ENCODE data around the gene LSS.
"Not testable (repeated sequence)": the region's sequence is repeated elsewhere in the genome, so short reads cannot be mapped to it uniquely, and the experiment has no call there.

LSS gene

DNA sequence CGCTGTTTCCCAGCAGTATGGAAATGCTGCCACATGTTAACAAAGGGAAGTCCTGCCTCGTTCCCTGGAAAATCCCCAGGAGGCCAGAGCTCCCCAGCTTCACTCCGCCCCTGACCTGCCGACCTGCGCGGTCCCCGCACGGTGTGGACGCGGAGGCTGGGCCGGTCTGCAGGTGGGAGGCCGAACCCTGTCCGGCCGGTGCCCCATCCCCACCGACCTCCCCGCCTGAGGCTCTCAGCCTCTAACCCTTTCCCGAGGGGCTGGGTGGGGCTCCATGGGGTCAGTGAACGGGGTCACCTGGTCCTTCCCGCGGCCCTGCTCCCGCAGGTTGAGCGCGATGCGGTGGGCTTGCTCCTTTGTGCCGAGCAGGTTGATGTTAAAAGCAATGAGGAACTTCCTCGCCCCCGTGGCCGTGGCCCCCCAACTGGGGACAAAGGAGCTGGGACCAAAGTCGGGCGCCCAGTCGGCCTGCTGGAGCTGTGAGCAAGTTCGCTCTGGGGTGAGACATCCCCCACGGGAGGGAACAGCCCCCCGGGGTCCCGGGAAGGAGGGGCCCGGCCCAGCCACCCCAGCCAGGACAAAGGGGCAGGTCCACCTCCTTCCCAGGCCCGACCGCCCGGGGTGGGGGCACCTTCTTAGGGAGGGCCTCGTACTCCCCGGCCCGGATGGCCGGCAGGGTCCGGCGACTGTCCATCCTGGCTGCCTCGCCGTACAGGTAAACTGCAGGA lies 77.1 kb downstream of the LSS start:
- no peak for TF ChIP-seq ZNF274 (IDR thresholded peaks at IDR 0.05; ENCODE audit: low read depth, low read length)
- no peak overlapping the region for H3K4me3 ChIP-seq (ENCODE audit: low read length)

DNA sequence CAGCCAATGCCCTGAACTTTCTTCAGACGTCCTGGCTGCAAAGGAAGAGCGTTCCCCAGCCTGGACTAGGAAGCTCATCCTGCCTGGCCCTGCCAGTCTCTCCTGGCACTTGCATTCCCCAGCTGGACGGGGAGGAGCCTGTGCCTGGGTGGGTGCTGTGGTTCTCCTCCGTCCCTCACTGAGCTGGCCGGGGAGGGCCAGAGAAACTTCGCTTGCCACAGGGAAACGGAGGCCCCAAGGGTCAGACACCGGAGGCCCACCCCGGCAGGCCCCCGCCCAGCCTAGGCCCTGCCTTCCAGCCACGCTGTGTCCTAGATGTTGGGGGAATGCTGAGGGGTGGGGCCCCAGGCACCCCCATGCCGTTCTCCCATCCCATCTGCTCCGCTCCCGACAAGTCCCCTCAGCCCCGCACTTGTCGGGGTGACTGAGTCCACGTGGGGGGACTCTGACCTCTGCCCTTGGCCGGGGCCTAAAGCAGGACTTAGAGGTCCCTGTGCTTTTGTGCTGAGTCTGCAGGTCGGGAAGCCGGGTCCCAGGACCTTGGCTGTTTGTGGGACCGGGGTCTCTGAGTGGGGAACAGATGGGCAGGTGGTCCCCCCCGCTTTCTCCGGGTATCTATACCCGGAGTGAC lies 78.0 kb downstream of the LSS start:
- H3K4me3 ChIP-seq (ENCODE audit: low read length): no peak overlapping the region
- no peak for TF ChIP-seq ZNF274 (IDR thresholded peaks at IDR 0.05; ENCODE audit: low read depth, low read length)

DNA sequence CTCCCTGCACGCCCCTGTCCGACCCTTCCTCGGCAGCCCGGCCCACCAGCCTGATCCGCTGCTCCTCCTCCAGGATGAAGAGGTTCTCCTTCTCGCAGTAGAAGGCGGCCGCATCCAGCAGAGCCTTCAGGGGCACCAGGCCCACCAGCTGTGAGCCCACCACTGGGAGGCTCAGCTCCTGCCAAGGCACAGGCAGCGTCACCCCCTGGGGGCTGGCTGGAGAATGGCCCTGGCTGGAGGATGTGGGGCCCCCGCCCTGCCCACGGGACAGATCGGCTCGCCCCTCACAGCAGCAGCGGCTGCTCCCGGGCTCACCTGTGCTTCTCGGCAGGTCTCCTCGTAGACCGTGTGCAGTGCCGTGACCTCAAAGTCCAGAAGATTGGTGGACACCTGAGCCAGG lies 78.5 kb downstream of the LSS start:
- no peak overlapping the region for H3K4me3 ChIP-seq (ENCODE audit: low read length)
- TF ChIP-seq ZNF274 (IDR thresholded peaks at IDR 0.05; ENCODE audit: low read depth, low read length): no peak

DNA sequence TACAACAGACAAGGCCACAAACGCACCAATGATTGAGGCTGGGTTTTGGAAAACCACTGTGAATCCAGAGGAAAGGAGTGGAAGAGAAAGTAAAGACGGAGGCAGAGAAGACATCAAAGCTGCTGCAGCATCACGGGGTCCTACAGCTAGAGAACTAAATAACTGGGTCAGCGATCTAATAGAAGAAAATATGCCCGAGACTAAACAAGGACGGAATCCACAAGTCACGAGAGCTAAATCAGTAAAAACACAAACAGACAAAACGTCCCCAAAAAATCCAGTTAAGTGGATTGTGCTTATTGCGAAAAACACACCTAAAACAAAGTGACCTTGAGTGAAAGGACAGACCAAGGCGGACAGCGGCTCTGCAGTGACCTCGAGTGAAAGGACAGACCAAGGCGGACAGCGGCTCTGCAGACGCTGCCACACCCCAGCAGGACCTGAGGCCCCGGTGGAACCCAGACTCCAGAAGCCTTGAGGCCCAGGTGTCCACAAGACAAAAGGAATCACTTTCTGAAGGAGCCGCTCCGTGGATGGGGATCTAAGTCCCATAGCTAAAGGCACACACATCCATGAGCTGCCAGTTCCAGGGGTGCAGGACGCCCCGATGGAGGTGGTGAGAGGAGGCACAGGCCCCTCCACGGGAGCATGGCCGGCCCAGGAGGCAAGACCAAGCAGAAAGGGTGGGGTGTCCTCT lies 79.2 kb downstream of the LSS start:
- no peak overlapping the region for H3K4me3 ChIP-seq (ENCODE audit: low read length)
- TF ChIP-seq ZNF274 (IDR thresholded peaks at IDR 0.05; ENCODE audit: low read depth, low read length): no peak

DNA sequence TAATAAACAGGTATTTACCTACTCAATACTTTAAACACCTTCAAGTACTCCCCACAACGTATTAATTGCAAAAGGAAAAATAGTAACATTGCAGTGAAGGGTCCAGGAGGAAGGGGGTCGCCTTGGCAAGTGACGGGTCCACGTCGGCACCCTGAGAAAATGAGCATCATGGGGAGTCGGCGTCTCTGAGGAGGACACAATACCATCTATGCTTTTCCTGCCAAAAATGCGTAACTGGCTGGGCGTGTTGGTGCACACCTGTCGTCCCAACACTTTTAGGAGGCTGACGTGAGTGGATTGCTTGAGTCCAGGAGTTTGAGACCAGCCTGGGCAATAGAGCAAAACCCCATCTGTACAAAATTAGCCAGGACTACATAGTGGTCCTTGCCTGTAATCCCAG lies 80.5 kb downstream of the LSS start:
- TF ChIP-seq ZNF274 (IDR thresholded peaks at IDR 0.05; ENCODE audit: low read depth, low read length): no peak

DNA sequence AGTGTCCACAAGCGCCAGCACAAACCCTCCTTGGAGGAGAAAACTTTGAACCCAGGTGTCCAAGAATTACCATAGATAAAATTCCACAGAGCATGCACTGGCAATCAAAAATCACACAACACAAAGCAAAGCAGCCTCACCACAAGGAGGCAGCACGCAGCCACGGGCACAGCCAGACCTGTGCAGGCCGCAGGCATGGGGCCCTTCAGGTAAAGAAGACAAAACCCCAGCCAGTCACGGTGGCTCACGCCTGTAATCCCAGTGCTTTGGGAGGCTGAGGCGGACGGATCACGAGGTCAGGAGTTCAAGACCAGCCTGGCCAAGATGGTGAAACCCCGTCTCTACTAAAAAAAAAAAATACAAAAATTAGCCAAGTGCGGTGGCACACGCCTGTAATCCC lies 81.1 kb downstream of the LSS start:
- not testable (repeated sequence) for H3K4me3 ChIP-seq (ENCODE audit: low read length)

More for the DNA sequence above, 80.5 kb downstream of the LSS start:
- no peak overlapping the region for H3K4me3 ChIP-seq (ENCODE audit: low read length)

DNA sequence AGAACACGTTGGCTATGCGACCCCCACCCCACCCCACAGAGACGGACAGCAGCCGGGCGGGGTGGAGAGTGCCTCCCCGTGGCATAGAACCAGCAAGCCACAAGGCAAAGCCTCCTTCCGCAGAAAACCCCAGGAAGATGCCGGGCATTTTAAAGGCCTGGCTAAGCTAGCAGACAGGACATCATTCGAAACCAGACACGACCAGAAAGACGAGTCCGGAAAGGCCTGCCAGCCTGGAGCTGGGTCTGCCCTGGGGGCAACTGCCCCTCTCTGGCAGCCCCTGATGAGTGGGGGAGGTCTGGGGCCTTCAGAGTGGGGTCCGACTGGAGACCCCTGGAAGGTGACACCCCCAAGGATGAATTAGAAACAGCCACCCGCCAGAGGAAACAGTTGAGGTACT lies 81.7 kb downstream of the LSS start:
- no peak for TF ChIP-seq ZNF274 (IDR thresholded peaks at IDR 0.05; ENCODE audit: low read depth, low read length)
- no peak overlapping the region for H3K4me3 ChIP-seq (ENCODE audit: low read length)

DNA sequence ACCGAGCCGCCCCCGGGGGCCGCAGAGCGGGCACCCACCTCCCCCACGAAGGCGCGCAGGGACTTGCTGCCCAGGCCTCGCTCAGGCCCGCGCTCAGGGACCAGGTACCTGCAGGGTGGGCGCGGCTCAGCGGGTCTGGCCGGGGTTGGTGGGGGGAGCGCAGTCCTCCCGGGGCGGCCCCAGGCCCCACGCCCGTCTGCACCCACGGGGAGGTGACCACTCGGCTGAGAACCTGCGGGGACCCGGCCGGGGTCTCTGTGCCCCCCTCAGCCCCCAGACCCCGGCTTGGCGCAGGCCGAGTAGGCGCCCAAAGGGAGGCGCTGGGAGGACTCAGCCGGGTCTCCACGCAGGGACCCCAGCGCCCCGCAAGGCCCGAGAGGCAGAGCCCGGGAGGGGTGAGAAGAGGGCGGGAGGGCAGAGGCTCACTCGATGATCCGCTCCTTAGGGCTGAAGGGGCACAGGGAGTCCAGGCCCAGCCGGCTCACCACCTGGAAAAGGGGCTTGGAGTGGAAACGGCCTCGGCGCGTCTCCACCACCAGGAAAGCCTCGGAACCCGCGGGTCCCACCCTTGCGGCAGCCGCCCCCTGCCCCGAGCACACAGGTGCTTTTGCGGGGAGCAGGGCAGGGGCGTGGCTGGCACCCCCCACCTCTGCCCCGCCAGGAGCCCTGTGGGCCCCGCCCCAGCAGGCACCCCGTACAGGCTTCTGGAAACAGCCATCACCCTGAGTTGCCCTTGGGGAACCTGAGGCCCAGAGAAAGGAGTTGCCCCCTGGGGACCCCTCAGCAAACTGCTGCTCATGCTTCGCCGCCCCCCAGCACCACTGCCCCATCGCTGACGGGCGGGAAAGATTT lies 82.5 kb downstream of the LSS start:
- no peak for TF ChIP-seq ZNF274 (IDR thresholded peaks at IDR 0.05; ENCODE audit: low read depth, low read length)
- H3K4me3 ChIP-seq (ENCODE audit: low read length): no peak overlapping the region

DNA sequence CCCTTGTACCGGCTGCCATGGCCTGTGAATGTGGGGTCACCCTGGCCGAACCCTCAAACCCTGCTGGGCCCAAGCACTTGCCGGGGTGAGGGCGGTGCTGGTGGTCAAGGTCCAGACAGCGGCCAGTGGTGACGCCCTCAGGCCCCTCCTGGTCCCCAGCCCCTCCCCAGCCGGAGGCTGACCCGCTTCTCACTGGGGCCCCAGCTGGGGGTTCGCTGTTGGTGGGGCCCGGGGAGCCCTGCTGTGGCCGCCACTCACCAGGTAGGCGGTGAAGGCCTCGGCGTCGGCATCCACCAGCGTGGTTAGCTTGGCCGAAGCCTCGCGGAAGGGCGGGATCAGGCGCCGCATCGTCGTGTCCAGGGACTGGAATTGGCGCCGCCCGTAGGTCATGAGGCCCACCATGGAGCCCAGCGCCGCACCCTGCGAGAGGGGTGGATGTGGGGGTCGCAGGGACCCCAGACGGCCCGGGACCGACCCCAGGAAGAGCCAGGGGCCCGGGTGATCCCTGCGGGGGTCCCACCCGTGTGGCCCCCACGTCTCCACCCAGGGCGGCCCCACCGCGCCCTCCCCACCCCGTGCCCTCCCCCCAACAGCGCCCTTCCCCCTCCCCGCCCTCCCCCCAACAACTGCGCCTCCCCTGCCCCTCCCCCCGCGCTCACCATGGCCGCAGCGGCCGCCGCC lies 83.3 kb downstream of the LSS start:
- no peak for TF ChIP-seq ZNF274 (IDR thresholded peaks at IDR 0.05; ENCODE audit: low read depth, low read length)

DNA sequence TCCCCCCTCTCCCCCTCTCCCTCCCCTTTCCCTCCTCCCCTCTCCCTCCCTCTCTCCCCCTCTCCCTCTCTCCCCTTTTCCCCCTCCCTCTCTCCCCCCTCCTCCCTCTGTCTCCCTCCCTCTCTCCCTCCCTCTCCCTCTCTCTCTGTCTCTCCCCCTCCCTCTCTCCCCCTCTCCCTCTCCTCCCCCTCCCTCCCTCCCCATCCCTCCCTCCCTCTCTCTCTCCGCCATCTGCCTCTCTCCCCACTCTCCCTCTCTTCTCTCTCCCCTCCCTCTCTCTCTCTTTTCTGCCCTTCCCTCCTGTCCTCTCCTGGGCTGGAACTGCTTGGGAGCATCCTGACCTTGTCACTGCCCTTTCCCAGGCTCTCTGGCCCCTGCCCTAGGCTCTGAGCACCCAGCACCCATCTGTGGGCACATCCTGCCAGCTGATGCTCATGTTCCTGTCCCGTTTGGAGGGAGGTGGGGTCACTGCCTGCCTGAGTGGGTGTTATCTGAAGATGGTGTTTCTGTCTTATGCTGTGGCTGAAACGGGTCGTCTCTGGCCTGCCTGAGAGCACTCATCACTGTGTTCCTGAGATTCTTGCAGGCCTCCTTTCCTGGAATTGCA lies 84.0 kb downstream of the LSS start:
- no peak overlapping the region for H3K4me3 ChIP-seq (ENCODE audit: low read length)
- no peak for TF ChIP-seq ZNF274 (IDR thresholded peaks at IDR 0.05; ENCODE audit: low read depth, low read length)

More for the DNA sequence above, 83.3 kb downstream of the LSS start:
- H3K4me3 ChIP-seq (ENCODE audit: low read length): no peak overlapping the region

DNA sequence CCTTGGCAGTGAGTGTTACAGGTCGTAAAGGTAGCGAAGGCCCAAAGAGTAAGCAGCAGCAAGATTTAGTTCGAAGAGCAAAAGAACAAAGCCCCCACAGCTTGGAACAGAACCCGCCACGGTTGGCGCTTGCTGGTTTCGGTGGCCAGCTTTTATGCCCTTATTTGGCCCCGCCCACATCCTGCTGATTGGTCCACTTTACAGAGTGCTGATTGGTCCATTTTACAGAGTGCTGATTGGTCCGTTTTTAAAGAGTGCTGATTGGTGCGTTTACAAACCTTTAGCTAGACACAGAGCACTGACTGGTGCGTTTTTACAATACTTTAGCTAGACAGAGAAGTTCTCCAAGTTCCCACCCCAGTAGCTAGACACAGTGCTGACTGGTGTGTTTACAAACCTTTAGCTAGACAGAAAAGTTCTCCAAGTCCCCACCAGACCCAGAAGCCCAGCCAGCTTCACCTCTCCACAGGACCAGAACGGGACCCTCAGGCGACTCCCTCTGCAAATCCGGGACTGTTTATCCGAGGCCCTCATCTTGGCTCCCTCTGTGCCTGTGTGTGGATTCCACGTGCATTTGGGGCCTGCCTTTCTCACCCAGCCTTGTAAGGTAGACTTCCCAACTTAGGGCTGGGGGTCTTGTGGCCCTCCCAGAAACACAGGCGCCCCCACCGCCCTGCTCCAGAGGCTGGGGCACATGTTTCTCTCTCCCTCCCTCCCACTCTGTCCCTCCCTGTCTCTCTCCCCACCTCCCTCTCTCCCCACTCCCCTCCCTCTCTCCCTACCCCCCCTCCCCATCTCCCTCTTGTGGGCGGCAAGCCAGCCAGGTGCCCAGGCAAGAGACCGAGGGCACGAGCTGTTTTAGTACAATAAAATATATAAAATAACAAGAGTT lies 85.7 kb downstream of the LSS start:
- no peak for TF ChIP-seq ZNF274 (IDR thresholded peaks at IDR 0.05; ENCODE audit: low read depth, low read length)
- H3K4me3 ChIP-seq (ENCODE audit: low read length): no peak overlapping the region

DNA sequence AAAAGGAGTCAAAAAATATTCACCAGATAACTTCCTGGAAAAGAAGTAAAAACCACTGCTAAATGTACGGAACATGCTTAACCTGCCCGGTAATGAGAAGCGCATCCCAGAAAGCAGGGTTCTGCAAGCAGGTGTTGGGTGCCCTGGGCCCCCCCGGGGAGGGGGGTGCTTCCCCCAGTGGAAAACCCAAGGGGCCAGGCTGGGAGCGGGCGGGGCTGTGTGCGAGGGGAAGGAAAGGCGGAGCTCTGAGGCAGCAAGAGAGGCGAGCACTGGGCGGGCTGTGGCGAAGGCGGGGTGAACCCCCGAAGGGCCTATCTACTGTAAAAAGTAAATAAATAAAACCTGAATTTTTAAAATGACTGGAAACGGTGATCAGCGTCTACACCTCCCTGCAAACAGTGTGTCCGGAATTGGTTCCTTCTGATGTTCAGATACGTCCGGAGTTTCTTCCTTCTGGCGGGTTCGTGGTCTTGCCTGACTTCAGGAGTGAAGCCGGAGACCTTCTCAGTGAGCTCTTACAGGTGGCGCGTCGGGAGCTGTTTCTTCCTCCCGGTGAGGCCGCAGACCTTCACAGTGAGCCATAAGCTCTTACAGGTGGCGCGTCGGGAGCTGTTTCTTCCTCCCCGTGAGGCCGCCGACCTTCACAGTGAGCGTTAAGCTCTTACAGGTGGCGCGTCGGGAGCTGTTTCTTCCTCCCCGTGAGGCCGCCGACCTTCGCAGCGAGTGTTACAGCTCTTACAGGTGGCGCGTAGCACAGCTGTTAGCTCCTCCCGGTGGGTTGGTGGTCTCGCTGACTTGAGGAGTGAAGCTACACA lies 86.6 kb downstream of the LSS start:
- H3K4me3 ChIP-seq (ENCODE audit: low read length): no peak overlapping the region
- no peak for TF ChIP-seq ZNF274 (IDR thresholded peaks at IDR 0.05; ENCODE audit: low read depth, low read length)

DNA sequence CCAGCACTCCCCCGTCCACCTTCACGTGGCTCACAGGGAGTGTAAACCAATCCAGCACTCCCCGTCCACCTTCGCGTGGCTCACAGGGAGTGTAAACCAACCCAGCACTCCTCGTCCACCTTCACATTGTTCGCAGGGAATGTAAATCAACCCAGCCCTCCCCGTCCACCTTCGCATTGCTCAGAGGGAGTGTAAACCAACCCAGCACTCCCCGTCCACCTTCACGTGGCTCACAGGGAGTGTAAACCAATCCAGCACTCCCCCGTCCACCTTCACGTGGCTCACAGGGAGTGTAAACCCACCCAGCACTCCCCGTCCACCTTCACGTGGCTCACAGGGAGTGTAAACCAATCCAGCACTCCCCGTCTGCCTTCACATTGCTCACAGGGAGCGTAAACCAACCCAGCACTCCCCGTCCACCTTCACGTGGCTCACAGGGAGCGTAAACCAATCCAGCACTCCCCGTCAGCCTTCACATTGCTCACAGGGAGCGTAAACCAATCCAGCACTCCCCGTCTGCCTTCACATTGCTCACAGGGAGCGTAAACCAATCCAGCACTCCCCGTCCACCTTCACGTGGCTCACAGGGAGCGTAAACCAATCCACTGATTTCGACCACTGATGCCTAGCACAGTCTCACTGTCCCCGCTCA lies 88.1 kb downstream of the LSS start:
- not testable (repeated sequence) for H3K4me3 ChIP-seq (ENCODE audit: low read length)

All from GM08714 (cell line).